HG03135 (cell line): ENCODE measurements around the gene PFKL.
"Not testable (repeated sequence)": the region's sequence is repeated elsewhere in the genome, so short reads cannot be mapped to it uniquely, and the experiment has no call there.

ENCODE experiments used
- ATAC-seq: cut with Tn5 transposase; IDR thresholded peaks from one replicate; pipeline ENCODE4 v1.9.1; 2021; ENCODE audit warnings: mild to moderate bottlenecking, moderate library complexity; ENCODE audit not compliant: unreplicated experiment

Gene PFKL

DNA sequence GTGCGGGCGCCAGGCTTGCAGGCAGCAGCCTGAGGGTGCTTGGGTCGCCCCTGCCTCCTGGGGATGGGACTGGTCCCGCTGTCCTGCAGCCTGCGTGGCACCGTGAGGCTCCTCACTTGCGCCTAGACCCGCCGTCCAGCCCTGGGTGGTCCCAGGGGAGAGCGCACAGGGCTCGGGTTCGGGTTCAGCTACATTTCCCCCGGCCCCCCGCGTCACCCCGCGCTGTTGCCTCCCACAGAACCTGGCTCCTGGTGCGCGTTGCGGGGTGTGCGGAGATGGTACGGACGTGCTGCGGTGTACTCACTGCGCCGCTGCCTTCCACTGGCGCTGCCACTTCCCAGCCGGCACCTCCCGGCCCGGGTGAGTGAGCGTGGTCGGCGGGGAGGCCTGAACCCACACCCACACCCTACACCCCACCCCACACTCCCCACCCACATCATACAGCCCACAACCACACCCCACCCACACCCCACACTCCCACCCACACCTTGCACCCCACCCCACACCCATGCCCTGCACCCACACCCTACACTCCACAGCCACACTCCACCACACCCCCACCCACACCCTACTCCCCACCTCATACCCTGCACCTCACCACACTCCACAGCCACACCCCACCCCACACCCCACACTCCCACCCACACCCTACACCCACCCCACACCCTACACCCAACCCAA, 6.2 kb upstream of the PFKL start:
- ATAC-seq: no peak

DNA sequence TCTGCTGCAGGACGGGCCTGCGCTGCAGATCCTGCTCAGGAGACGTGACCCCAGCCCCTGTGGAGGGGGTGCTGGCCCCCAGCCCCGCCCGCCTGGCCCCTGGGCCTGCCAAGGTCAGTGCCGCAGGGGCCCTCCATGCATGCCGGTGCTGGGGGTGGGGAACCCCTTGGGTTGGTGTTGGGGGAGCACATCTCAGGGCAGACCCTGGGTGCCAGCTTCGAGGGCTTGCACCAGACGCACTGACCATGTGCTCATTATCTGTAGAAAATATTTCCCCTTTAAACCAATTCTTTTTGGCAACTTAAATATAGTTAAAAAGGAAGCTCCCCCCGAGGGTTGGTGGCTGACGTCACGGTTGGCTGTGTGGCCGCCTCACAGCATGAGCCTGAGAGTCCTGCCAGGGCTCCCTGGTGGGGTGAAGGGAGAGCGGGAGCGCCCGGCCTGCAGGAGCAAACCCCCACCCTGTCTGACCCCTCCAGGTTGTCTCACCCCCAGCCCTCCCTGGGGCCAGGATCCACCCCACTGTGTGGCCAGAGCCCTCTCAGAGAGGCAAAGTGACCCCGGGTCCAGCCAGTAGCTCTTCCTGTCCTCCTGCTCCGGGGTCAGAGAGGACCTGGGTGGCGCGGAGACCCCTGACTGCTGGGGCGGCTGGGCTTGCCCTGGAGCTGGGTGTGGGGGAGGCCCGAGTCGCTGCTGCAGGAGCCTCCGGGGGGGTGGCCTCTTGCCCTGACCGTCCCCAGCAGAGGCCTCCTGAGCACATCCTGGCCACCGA, 5.3 kb upstream of the PFKL start:
- no peak for ATAC-seq

DNA sequence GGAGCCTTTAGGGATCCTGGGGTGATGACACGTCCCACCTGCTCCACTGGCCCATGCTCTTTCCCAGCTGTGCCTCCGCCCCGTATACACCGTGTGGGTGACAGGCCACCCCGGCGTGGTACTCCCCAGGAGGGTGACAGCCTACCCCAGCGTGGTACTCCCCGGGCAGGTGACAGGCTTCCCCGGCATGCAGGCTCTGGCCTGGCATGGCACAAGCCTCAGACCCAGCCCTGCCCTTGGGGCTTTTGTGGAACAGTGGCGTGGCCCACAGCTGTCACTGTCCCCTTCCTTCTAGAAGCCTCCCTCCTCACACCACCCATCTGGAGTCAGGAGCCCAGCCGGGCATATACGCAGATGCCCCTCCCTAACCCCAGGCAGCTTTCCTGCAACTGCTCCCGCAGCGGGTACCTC, 4.7 kb upstream of the PFKL start:
- no peak for ATAC-seq

DNA sequence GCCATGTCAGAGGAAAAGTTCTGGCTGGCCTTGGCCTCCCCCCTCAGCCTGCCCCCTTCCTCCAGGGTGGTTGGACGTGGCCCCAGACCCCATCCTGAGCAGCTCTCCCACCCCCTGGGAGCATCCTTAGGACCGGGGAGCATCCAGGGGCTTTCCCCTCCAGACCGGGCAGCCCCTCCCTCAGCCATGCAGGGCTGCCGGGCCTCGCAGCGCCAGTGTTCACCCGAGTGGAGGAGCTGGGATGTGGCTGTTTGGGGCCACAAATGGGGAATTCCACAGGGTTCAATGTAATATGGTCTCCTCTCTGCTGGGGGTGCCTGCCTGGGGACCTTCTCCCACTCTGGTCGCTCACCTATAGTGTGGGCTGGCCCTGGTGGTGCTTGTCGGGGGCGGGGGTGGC, 4.2 kb upstream of the PFKL start:
- no peak for ATAC-seq

GRCh38 chr21:44296103-44296519, 3.7 kb upstream of the PFKL start:
- no peak for ATAC-seq

DNA sequence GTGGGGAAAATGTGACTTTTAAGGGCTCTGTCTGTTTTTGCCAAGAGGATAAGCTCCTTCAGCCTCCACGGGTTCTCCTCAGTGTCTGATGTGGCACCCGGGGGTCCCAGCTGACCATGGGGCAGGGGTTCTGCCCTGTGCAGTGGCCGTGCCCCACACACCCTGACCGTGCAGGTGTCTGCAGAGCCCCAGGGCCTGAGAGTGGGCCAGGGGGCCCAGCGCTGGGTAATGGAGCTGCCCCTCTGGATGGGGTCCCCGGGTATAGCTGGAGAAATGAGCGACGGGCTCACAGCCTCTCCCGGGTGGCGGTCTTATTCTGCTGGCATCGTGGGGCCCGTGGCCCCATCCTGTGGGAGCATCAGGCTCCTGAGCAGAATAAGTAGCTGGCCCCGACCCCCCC, 2.9 kb upstream of the PFKL start:
- ATAC-seq: no peak

- ATAC-seq: no peak
These were observed 2.1 kb upstream of the PFKL start for GRCh38 chr21:44297525-44298290.

DNA sequence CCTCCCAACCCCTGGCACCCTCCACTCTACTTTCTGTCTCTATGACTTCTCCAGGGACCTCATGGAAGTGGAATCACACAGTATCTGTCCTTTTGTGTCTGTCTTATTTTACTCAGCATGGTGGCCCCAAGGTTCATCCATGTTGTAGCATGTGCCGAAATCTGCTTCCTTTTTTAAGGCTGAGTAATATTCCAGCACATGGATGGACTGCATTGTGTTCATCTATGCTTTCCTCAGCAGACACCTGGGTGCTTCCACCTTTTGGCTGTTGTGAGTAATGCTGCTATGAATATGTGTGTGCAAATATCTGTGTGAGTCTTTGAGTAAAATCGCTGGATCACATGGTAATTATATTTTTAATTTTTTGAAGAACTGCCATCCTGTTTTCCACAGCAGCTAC, 1.6 kb upstream of the PFKL start:
- ATAC-seq: no peak

GRCh38 chr21:44299085-44299457, 782 bp upstream of the PFKL start:
- ATAC-seq: no peak

GRCh38 chr21:44300262-44300959, 558 bp downstream of the PFKL start:
- ATAC-seq: no peak

GRCh38 chr21:44301141-44301540, 1.3 kb downstream of the PFKL start:
- ATAC-seq: no peak

- no peak for ATAC-seq
These were observed 2.1 kb downstream of the PFKL start for GRCh38 chr21:44301961-44302406.

GRCh38 chr21:44302573-44303401, 2.9 kb downstream of the PFKL start:
- not testable (repeated sequence) for ATAC-seq

DNA sequence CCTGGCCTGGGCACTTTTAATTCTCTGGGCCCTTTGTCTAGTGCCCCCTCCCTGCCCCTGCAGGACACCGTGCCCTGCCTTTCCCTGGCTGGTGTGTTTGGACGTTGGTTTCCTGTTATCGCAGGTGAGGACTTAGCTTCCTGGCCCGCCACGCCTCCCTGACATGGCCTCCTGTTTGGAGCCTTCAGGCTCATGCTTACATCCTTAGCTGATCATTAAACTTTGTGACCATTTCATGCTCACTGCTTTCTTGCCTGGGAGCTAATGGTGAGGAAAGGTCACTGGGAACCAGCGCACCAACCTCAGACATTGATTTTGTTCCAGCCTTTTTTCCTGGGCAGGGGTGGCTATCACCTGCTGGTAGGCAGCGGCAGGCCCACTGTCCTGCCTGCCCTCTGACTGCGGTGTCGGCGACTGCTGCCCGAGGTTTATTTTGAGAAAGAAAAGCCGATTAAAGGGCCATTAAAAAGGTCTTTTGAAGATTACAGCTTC, 3.7 kb downstream of the PFKL start:
- ATAC-seq: no peak

GRCh38 chr21:44304011-44304616, 4.3 kb downstream of the PFKL start:
- ATAC-seq: no peak

- no peak for ATAC-seq
These were observed 5.0 kb downstream of the PFKL start for GRCh38 chr21:44304877-44305293.

GRCh38 chr21:44305691-44306090, 5.8 kb downstream of the PFKL start:
- no peak for ATAC-seq

- ATAC-seq: no peak
These were observed 7.3 kb downstream of the PFKL start for GRCh38 chr21:44306936-44307704.
